ENCODE results near the gene SH3YL1.

DNA sequence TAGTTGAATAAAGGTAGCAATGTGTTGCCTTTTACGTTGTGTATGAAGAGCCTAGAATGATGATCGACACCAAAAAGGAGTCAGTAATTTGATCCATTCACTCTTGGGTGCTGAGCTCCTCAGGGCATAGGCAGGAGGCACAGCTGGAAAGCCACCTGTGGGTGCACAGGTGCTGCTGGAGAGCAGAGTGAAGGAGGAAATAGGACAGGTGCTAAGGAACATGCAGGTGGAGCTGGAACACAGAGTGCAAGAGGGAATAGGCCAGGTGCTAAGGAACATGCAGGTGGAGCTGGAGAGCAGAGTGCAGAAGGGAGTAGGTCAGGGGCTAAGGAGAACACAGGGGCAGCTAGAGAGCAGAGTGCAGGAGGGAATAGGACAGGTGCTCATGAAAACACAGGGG, 86.1 kb downstream of the SH3YL1 start:
- TF ChIP-seq, protein P1, sequence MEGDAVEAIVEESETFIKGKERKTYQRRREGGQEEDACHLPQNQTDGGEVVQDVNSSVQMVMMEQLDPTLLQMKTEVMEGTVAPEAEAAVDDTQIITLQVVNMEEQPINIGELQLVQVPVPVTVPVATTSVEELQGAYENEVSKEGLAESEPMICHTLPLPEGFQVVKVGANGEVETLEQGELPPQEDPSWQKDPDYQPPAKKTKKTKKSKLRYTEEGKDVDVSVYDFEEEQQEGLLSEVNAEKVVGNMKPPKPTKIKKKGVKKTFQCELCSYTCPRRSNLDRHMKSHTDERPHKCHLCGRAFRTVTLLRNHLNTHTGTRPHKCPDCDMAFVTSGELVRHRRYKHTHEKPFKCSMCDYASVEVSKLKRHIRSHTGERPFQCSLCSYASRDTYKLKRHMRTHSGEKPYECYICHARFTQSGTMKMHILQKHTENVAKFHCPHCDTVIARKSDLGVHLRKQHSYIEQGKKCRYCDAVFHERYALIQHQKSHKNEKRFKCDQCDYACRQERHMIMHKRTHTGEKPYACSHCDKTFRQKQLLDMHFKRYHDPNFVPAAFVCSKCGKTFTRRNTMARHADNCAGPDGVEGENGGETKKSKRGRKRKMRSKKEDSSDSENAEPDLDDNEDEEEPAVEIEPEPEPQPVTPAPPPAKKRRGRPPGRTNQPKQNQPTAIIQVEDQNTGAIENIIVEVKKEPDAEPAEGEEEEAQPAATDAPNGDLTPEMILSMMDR (IDR thresholded peaks at IDR 0.05; ENCODE audit: low read depth, low read length, poor library complexity, severe bottlenecking): no peak
- no peak for TF ChIP-seq EZH2phosphoT487 (IDR thresholded peaks at IDR 0.05; ENCODE audit: borderline replicate concordance, low read length)
